ENCODE results near the gene MMP25.

DNA sequence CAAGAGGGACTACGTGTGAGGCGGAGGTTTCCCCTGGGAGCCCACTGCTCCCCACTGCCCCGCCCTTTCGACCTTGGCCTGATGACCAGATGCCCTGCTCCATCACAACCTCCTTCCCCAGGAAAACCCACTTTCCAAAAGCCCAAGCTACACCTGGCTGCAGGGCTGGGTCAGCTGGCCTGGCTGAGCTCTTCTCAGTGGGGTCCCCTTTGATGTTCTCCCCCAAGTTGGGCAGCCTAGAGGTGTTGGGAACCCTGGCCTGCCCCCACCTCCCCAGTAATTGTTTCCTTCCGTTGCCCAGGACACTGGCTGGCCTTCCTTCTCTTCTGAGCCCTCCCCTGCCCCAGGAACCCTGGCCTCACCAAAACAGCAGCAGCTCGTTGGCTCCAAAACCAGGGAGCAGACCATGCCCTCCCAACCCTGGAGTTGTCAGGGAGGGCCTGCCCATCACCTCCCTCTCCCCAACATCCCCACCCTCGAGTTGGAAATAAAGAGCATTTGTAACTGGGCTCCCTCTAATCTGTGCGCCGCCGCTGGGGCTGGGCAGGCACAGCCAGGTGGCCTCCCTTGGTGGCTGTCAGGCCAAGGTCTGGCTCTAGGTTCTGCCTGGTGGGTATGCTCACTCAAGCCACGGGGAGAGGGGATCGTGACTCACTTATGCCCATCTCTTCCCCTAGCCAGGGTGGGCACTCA, 32.2 kb upstream of the MMP25 start:
- TF ChIP-seq POLR2A (IDR thresholded peaks at IDR 0.05) = no peak
- TF ChIP-seq, protein P1, sequence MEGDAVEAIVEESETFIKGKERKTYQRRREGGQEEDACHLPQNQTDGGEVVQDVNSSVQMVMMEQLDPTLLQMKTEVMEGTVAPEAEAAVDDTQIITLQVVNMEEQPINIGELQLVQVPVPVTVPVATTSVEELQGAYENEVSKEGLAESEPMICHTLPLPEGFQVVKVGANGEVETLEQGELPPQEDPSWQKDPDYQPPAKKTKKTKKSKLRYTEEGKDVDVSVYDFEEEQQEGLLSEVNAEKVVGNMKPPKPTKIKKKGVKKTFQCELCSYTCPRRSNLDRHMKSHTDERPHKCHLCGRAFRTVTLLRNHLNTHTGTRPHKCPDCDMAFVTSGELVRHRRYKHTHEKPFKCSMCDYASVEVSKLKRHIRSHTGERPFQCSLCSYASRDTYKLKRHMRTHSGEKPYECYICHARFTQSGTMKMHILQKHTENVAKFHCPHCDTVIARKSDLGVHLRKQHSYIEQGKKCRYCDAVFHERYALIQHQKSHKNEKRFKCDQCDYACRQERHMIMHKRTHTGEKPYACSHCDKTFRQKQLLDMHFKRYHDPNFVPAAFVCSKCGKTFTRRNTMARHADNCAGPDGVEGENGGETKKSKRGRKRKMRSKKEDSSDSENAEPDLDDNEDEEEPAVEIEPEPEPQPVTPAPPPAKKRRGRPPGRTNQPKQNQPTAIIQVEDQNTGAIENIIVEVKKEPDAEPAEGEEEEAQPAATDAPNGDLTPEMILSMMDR (IDR thresholded peaks at IDR 0.05) = no peak

Data from lower leg skin (tissue), 3 donors.